ENCODE data around the gene GAB2.
"Not testable (repeated sequence)": the region's sequence is repeated elsewhere in the genome, so short reads cannot be mapped to it uniquely, and the experiment has no call there.

Gene GAB2

GRCh38 chr11:78417175-78417887 is at the start of gene GAB2:
TSS of gene GAB2 (minus strand) at chr11:78417820. CDS start at chr11:78417720, 100 bp downstream.
- no peak for DNase-seq (ENCODE audit: low read depth)

- DNase-seq (ENCODE audit: low read depth) = no peak
Observed at GRCh38 chr11:78467370-78467769, 49.8 kb upstream of the GAB2 start.

- no peak for DNase-seq (ENCODE audit: low read depth)
Observed at GRCh38 chr11:78465169-78465942, 47.7 kb upstream of the GAB2 start.

GRCh38 chr11:78464787-78465168 is 47.2 kb upstream of the GAB2 start:
- DNase-seq (ENCODE audit: low read depth) = not testable (repeated sequence)

GRCh38 chr11:78460471-78460870 is 42.9 kb upstream of the GAB2 start:
- DNase-seq (ENCODE audit: low read depth) = no peak

GRCh38 chr11:78459738-78460137 is 42.1 kb upstream of the GAB2 start:
- no peak for DNase-seq (ENCODE audit: low read depth)

GRCh38 chr11:78457448-78457847 is 39.8 kb upstream of the GAB2 start:
- no peak for DNase-seq (ENCODE audit: low read depth)

- DNase-seq (ENCODE audit: low read depth) = no peak
Observed at GRCh38 chr11:78453140-78453935, 35.7 kb upstream of the GAB2 start.

GRCh38 chr11:78451371-78452150 is 33.9 kb upstream of the GAB2 start:
- DNase-seq (ENCODE audit: low read depth) = no peak

GRCh38 chr11:78450866-78451265 is 33.2 kb upstream of the GAB2 start:
- DNase-seq (ENCODE audit: low read depth) = no peak

- DNase-seq (ENCODE audit: low read depth) = no peak
Observed at GRCh38 chr11:78449866-78450265, 32.2 kb upstream of the GAB2 start.

GRCh38 chr11:78446210-78446609 is 28.6 kb upstream of the GAB2 start:
- no peak for DNase-seq (ENCODE audit: low read depth)

GRCh38 chr11:78444726-78445125 is 27.1 kb upstream of the GAB2 start:
- no peak for DNase-seq (ENCODE audit: low read depth)

GRCh38 chr11:78441956-78442355 is 24.3 kb upstream of the GAB2 start:
- no peak for DNase-seq (ENCODE audit: low read depth)

GRCh38 chr11:78438298-78438975 is 20.8 kb upstream of the GAB2 start:
- DNase-seq (ENCODE audit: low read depth) = no peak

- DNase-seq (ENCODE audit: low read depth) = no peak
Observed at GRCh38 chr11:78432956-78433355, 15.3 kb upstream of the GAB2 start.

- no peak for DNase-seq (ENCODE audit: low read depth)
Observed at GRCh38 chr11:78432058-78432515, 14.5 kb upstream of the GAB2 start.

- DNase-seq (ENCODE audit: low read depth) = no peak
Observed at GRCh38 chr11:78429660-78430059, 12.0 kb upstream of the GAB2 start.

GRCh38 chr11:78429209-78429608 is 11.6 kb upstream of the GAB2 start:
- no peak for DNase-seq (ENCODE audit: low read depth)

- no peak for DNase-seq (ENCODE audit: low read depth)
Observed at GRCh38 chr11:78428773-78429172, 11.2 kb upstream of the GAB2 start.

GRCh38 chr11:78428266-78428636 is 10.6 kb upstream of the GAB2 start:
- no peak for DNase-seq (ENCODE audit: low read depth)

All from stimulated activated CD8-positive, alpha-beta memory T cell treated with anti-CD3 and anti-CD28 coated beads, Interleukin-15, amount 100 ng/mL, for 1 hour (primary cell).